IMR-90 (cell line): ENCODE data around the gene C22orf39. TPM values are rescaled to one million over a fixed set of nuclear protein-coding genes. Genes with fewer than 3 reads are reported as not detected.

Experiments
- ATAC-seq: fragments of 200-7000 bp; cut with Tn5 transposase; 2 replicates; pipeline ENCODE4 v1.9.1; 2020; ENCODE audit warnings: low read depth, mild to moderate bottlenecking, moderate library complexity
- BruUV-seq: library from RNA; stranded (reverse); fragments of 400-500 nt; replicated peaks from 2 replicates; lab custom pipeline; 2021; lab: Mats Ljungman, UMichigan
- CTCF ChIA-PET: fragments of 300-600 bp; formaldehyde crosslinking; extraction: SDS; loops from one replicate; lab custom pipeline; 2021; ENCODE audit warnings: antibody characterized with exemption; lab: Yijun Ruan, JAX
- POLR2A ChIA-PET: fragments of 300-600 bp; sonication (Branson Sonifier 250); formaldehyde crosslinking; loops from one replicate; lab custom pipeline; 2022; ENCODE audit warnings: antibody characterized with exemption; ENCODE audit not compliant: unreplicated experiment; lab: Charles Lee
- DNase-seq: peaks from one replicate; pipeline ENCODE4 v3.0.0; 2013
- H2AFZ ChIP-seq: replicated peaks from 2 replicates; pipeline ENCODE3; 2013; ENCODE audit warnings: low read length, mild to moderate bottlenecking; ENCODE audit not compliant: poor library complexity
- H2AK5ac ChIP-seq: 2 replicates; pipeline ENCODE4 v1.6.1; 2013; ENCODE audit warnings: low read depth, low read length, inconsistent platforms
- H2AK9ac ChIP-seq: replicated peaks from 2 replicates; pipeline ENCODE3; 2013; ENCODE audit warnings: mild to moderate bottlenecking, low read depth, low read length, moderate library complexity; ENCODE audit not compliant: poor library complexity
- H2BK120ac ChIP-seq: 2 replicates; pipeline ENCODE4 v1.6.1; 2013; ENCODE audit warnings: low read depth, low read length, inconsistent platforms
- H2BK15ac ChIP-seq: 3 replicates; pipeline ENCODE4 v1.6.1; 2013; ENCODE audit warnings: low read depth, low read length, inconsistent platforms
- H2BK20ac ChIP-seq: 2 replicates; pipeline ENCODE4 v1.6.1; 2013; ENCODE audit warnings: low read depth, mild to moderate bottlenecking, inconsistent platforms, low read length, moderate library complexity
- H2BK5ac ChIP-seq: 2 replicates; pipeline ENCODE4 v1.6.1; 2013; ENCODE audit warnings: mild to moderate bottlenecking, low read depth, low read length, inconsistent platforms; ENCODE audit not compliant: poor library complexity, severe bottlenecking
- H3K14ac ChIP-seq: replicated peaks from 2 replicates; pipeline ENCODE4 v1.6.1; 2013; ENCODE audit warnings: low read depth, low read length, inconsistent platforms
- H3K18ac ChIP-seq: 2 replicates; pipeline ENCODE4 v1.6.1; 2013; ENCODE audit warnings: low read depth, low read length, control low read depth
- H3K23ac ChIP-seq: 2 replicates; pipeline ENCODE4 v1.6.1; 2013; ENCODE audit warnings: low read depth, low read length, inconsistent platforms
- H3K27ac ChIP-seq: 2 replicates; pipeline ENCODE4 v1.5.1; 2013; ENCODE audit warnings: mild to moderate bottlenecking, control low read depth, low read length; ENCODE audit not compliant: insufficient read depth
- H3K27me3 ChIP-seq: 2 replicates; pipeline ENCODE4 v1.6.1; 2013; ENCODE audit warnings: low read length; ENCODE audit not compliant: control insufficient read depth, insufficient read depth
- H3K36me3 ChIP-seq: 2 replicates; pipeline ENCODE4 v1.6.1; 2013; ENCODE audit warnings: low read length, mixed read lengths; ENCODE audit not compliant: control insufficient read depth, insufficient read depth
- H3K4ac ChIP-seq: 2 replicates; pipeline ENCODE4 v1.6.1; 2013; ENCODE audit warnings: low read depth, low read length, inconsistent platforms
- H3K4me1 ChIP-seq: 2 replicates; pipeline ENCODE4 v1.6.1; 2013; ENCODE audit warnings: low read length, mixed read lengths; ENCODE audit not compliant: control insufficient read depth, insufficient read depth
- H3K4me2 ChIP-seq: 2 replicates; pipeline ENCODE4 v1.6.1; 2013; ENCODE audit warnings: low read depth, mild to moderate bottlenecking, control low read depth, low read length, moderate library complexity
- H3K4me3 ChIP-seq: 2 replicates; pipeline ENCODE4 v1.5.1; 2013; ENCODE audit warnings: low read depth, mild to moderate bottlenecking, control low read depth, low read length, moderate library complexity; ENCODE audit not compliant: insufficient read depth
- H3K56ac ChIP-seq: 2 replicates; pipeline ENCODE4 v1.6.1; 2013; ENCODE audit warnings: low read length, inconsistent platforms; ENCODE audit not compliant: insufficient read depth; ENCODE audit errors: extremely low read depth
- H3K79me1 ChIP-seq, 2 experiments: 2 replicates each; pipeline ENCODE4 v1.6.1; 2013; ENCODE audit warnings: low read length in 2 of 2, inconsistent platforms in 1 of 2, low read depth in 1 of 2
- H3K9ac ChIP-seq: 2 replicates; pipeline ENCODE4 v1.6.1; 2013; ENCODE audit warnings: low read depth, low read length, control low read depth
- H3K9me1 ChIP-seq: 2 replicates; pipeline ENCODE4 v1.6.1; 2013; ENCODE audit warnings: low read length, inconsistent platforms; ENCODE audit not compliant: insufficient read depth
- H3K9me3 ChIP-seq: 2 replicates; pipeline ENCODE4 v1.6.1; 2013; ENCODE audit warnings: low read length; ENCODE audit not compliant: control insufficient read depth, insufficient read depth
- H4K20me1 ChIP-seq: 2 replicates; pipeline ENCODE4 v1.6.1; 2013; ENCODE audit warnings: low read length, inconsistent platforms; ENCODE audit not compliant: insufficient read depth
- H4K5ac ChIP-seq: 2 replicates; pipeline ENCODE4 v1.6.1; 2013; ENCODE audit warnings: mild to moderate bottlenecking, low read depth, low read length, control low read depth
- H4K8ac ChIP-seq, 2 experiments: 2 replicates each; pipeline ENCODE4 v1.6.1; 2013; ENCODE audit warnings: low read depth in 2 of 2, low read length in 2 of 2, control low read depth in 1 of 2, inconsistent platforms in 1 of 2
- H4K91ac ChIP-seq: 2 replicates; pipeline ENCODE4 v1.6.1; 2013; ENCODE audit warnings: low read depth, low read length, inconsistent platforms; ENCODE audit not compliant: insufficient read depth
- BHLHE40 ChIP-seq: fragments of 150-350 bp; IDR thresholded peaks from 2 replicates; pipeline ENCODE4 v1.6.1; 2016; ENCODE audit warnings: mild to moderate bottlenecking, low read depth, low read length
- CEBPB ChIP-seq: IDR thresholded peaks from 2 replicates; pipeline ENCODE4 v1.6.1; 2012; ENCODE audit warnings: low read depth, low read length, improper control_type of control experiment
- CHD1 ChIP-seq: IDR thresholded peaks from 2 replicates; pipeline ENCODE4 v1.6.1; 2012; ENCODE audit warnings: low read depth, low read length, improper control_type of control experiment
- MAZ ChIP-seq: IDR thresholded peaks from 2 replicates; pipeline ENCODE4 v1.6.1; 2012; ENCODE audit warnings: low read depth, mild to moderate bottlenecking, low read length, improper control_type of control experiment, moderate library complexity, borderline replicate concordance
- MXI1 ChIP-seq: IDR thresholded peaks from 2 replicates; pipeline ENCODE4 v1.6.1; 2012; ENCODE audit warnings: low read depth, mild to moderate bottlenecking, low read length, moderate library complexity, borderline replicate concordance
- NFE2L2 ChIP-seq: fragments of 150-350 bp; IDR thresholded peaks from 2 replicates; pipeline ENCODE4 v1.6.1; 2016; ENCODE audit warnings: low read depth, mild to moderate bottlenecking, low read length
- POLR2A ChIP-seq: IDR thresholded peaks from 2 replicates; pipeline ENCODE4 v1.6.1; 2012; ENCODE audit warnings: mild to moderate bottlenecking, low read depth, low read length
- WGBS, 2 experiments: methylation state at CpG; one replicate each; pipeline versions ENCODE4 v1.1.5 to v1.1.7; 2013; ENCODE audit warnings: missing lambda C conversion rate in 2 of 2; ENCODE audit not compliant: insufficient read length in 1 of 2; ENCODE audit errors: extremely low coverage in 2 of 2; 5-methylcytosine and 5-hydroxymethylcytosine counted together
- dilution Hi-C: fragments of 300-500 bp; cut with HindIII; formaldehyde crosslinking; loops from one replicate; pipeline ENCODE4 v1.14.3; 2018; ENCODE audit warnings: low sequenced_read_pairs; ENCODE audit not compliant: unreplicated experiment
- in situ Hi-C: fragments of 300-500 bp; cut with MboI; formaldehyde crosslinking; loops from 3 replicates; pipeline ENCODE4 v1.14.3; 2019; ENCODE audit warnings: low sequenced_read_pairs, inconsistent platforms, mixed read lengths
- intact Hi-C: fragments of 100-400 bp; cut with micrococcal nuclease; formaldehyde crosslinking; loops from 2 replicates; pipeline ENCODE4 v1.10.0; 2022
- polyA plus RNA-seq, 3 experiments: library from polyadenylated mRNA; depleted of rRNA; stranded (reverse); fragments of >200 nt; gene quantifications; 2 replicates each; pipeline ENCODE4 v1.2.3, GENCODE V29; 2012; ENCODE audit warnings: low replicate concordance in 1 of 3
- total RNA-seq: library from RNA; depleted of rRNA; stranded (reverse); fragments of >200 nt; gene quantifications from 2 replicates; pipeline ENCODE4 v1.2.3, GENCODE V29; 2012
- TF ChIP-seq, protein P1 (sequence below): fragments of 150-350 bp; IDR thresholded peaks from 2 replicates; pipeline ENCODE4 v1.6.1; 2017; ENCODE audit warnings: mild to moderate bottlenecking, antibody characterized with exemption, low read length, low read depth
- TF ChIP-seq, protein P2 (sequence below): fragments of 150-350 bp; IDR thresholded peaks from 2 replicates; pipeline ENCODE4 v1.6.1; 2016; ENCODE audit warnings: low read depth, mild to moderate bottlenecking, low read length, moderate library complexity, borderline replicate concordance
- TF ChIP-seq, protein P3 (sequence below): conservative IDR thresholded peaks from 2 replicates; pipeline ENCODE4 v1.5.1; 2012; ENCODE audit warnings: mild to moderate bottlenecking, low read depth, low read length, improper control_type of control experiment

Gene C22orf39
- total and polyA plus RNA-seq, 2 of the 4 experiments (the other 2 are of a cell fraction), result 8.2 to 8.9 TPM

DNA sequence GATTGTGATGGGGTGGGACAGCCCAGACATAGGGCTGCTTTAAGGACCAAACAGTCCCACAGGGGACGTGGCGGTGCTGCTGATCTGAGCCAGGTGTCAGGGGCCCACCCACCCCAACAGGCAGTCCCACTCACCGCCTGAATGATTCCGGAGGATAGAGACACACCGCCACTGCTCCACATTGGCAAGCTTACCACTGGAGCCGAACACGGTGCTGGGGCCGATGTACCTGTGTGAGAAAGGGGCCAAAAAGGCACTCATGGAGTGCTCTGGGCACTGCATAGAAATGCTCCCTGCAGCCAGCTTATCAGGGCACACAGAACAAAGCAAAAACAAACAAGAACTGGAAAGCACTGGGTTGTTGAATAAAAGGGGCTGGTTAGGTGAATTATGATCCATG is 41.9 kb downstream of the C22orf39 start:
- Histone ChIP-seq H3K9me3 (no peaks in the 10 kb centered on the region), H3K18ac (no peak overlapping the region), H3K4me1 (peaks cover 3% of the 10 kb centered on the region), H3K27me3 (no peaks in the 10 kb centered on the region), H3K9ac (no peak overlapping the region), H3K23ac (no peak overlapping the region), H4K8ac (no peak overlapping the region), H2AK9ac (no peak overlapping the region), H2AK5ac (no peak overlapping the region), H4K20me1 (peaks cover 7% of the 10 kb centered on the region; the same call in 1 of the 2 replicates), H2BK20ac (no peak overlapping the region), H3K4me2 (no peak overlapping the region), H2BK15ac (no peak overlapping the region), H3K14ac (no peak overlapping the region), H3K9me1 (peaks cover 13% of the 10 kb centered on the region), H2BK5ac (no peak overlapping the region), H3K4me3 (no peak overlapping the region), H3K4ac (no peak overlapping the region), H4K5ac (no peak overlapping the region), H3K36me3 (peaks cover 48% of the 10 kb centered on the region), H3K27ac (no peak overlapping the region), H2BK120ac (no peak overlapping the region), H3K56ac (no peak overlapping the region), H2AFZ (no peak overlapping the region), H3K79me1 (peaks cover 29 to 60% of the 10 kb centered on the region in 2 experiments), H4K91ac (no peak overlapping the region)
- ChIA-PET POLR2A (no interaction called here), CTCF (no interaction called here)
- in situ Hi-C loops (no loop called here), dilution Hi-C loops (no loop called here), intact Hi-C loops (no loop called here)
- WGBS, 2 experiments, result 100% methylated on average over 4 of the region's 8 CpGs; no CpG with 5 or more reads in 1 of the 2 experiments
- no peak for DNase-seq
- no TSS peak for BruUV-seq
- TF ChIP-seq, protein P1, sequence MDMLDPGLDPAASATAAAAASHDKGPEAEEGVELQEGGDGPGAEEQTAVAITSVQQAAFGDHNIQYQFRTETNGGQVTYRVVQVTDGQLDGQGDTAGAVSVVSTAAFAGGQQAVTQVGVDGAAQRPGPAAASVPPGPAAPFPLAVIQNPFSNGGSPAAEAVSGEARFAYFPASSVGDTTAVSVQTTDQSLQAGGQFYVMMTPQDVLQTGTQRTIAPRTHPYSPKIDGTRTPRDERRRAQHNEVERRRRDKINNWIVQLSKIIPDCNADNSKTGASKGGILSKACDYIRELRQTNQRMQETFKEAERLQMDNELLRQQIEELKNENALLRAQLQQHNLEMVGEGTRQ, result no peak
- TF ChIP-seq NFE2L2 (no peak), BHLHE40 (no peak), MAZ (no peak), CEBPB (no peak), MXI1 (no peak), POLR2A (no peak), CHD1 (no peak)
- TF ChIP-seq, protein P2, sequence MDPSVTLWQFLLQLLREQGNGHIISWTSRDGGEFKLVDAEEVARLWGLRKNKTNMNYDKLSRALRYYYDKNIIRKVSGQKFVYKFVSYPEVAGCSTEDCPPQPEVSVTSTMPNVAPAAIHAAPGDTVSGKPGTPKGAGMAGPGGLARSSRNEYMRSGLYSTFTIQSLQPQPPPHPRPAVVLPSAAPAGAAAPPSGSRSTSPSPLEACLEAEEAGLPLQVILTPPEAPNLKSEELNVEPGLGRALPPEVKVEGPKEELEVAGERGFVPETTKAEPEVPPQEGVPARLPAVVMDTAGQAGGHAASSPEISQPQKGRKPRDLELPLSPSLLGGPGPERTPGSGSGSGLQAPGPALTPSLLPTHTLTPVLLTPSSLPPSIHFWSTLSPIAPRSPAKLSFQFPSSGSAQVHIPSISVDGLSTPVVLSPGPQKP, result no peak
- TF ChIP-seq, protein P3, sequence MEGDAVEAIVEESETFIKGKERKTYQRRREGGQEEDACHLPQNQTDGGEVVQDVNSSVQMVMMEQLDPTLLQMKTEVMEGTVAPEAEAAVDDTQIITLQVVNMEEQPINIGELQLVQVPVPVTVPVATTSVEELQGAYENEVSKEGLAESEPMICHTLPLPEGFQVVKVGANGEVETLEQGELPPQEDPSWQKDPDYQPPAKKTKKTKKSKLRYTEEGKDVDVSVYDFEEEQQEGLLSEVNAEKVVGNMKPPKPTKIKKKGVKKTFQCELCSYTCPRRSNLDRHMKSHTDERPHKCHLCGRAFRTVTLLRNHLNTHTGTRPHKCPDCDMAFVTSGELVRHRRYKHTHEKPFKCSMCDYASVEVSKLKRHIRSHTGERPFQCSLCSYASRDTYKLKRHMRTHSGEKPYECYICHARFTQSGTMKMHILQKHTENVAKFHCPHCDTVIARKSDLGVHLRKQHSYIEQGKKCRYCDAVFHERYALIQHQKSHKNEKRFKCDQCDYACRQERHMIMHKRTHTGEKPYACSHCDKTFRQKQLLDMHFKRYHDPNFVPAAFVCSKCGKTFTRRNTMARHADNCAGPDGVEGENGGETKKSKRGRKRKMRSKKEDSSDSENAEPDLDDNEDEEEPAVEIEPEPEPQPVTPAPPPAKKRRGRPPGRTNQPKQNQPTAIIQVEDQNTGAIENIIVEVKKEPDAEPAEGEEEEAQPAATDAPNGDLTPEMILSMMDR, result no peak
- ATAC-seq, result no peak
